BLaER1 (cell line): ENCODE results near the gene U2AF1L4.

Experiments
- H3K27ac ChIP-seq: shearing (Covaris generic); formaldehyde crosslinking; 2 replicates; pipeline ENCODE4 v1.8.1; 2022
- H3K27me3 ChIP-seq: shearing (Covaris generic); formaldehyde crosslinking; 2 replicates; pipeline ENCODE4 v1.8.1; 2022
- H3K36me3 ChIP-seq: shearing (Covaris generic); formaldehyde crosslinking; 2 replicates; pipeline ENCODE4 v1.8.1; 2022
- H3K4me1 ChIP-seq: shearing (Covaris generic); formaldehyde crosslinking; 2 replicates; pipeline ENCODE4 v1.8.1; 2022
- H3K4me2 ChIP-seq: shearing (Covaris generic); formaldehyde crosslinking; 2 replicates; pipeline ENCODE4 v1.8.1; 2022
- H3K4me3 ChIP-seq: shearing (Covaris generic); formaldehyde crosslinking; 2 replicates; pipeline ENCODE4 v1.8.1; 2022
- H3K9ac ChIP-seq: shearing (Covaris generic); formaldehyde crosslinking; 2 replicates; pipeline ENCODE4 v1.8.1; 2022
- H3K9me3 ChIP-seq: shearing (Covaris generic); formaldehyde crosslinking; 2 replicates; pipeline ENCODE4 v1.8.1; 2022
- H4K20me1 ChIP-seq: shearing (Covaris generic); formaldehyde crosslinking; 2 replicates; pipeline ENCODE4 v1.8.1; 2022
- Cebpa-rat ChIP-seq: shearing (Covaris generic); IDR thresholded peaks from 2 replicates; pipeline ENCODE4 v1.8.1; 2022

The U2AF1L4 gene

DNA sequence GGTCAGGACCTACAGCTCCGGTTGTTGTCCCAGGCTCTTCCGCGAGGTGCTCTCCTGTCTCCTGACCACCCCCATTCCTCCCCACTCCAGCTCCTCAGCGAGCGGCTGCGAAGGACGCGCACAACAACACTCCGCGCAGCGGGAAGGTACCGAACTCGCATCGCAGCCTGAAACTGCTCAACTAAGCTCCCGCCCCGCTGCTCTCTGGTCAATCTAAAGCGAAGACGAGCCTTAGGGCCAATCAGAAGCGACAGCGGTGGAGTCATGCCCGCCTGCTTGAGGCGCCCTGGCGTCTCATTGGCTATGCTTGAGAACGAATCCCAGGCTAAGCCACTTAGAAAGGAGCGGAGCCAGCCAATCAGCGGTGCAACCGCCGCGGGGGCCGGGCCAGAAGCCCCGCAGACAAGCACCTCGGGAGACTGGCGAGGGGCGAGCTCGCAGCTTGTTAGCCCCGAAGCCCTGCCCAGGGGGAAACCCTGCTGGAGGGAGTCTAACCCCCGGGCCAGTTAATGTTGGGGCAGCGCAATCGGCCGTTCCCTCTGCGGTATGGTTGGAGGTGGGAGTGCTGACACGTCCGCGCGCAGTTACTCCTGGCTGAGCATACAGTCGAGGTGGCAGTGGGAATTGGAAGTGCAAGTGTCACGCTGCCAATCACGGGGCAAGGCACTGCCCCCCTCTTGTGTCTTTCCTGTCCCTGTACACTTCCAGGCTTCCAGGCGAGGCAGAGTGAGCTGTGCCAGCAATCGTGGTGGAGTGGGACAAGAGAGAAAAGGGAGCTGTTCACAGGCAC, 42.8 kb downstream of the U2AF1L4 start:
- no peak overlapping the region for H3K27ac ChIP-seq
- no peak for TF ChIP-seq Cebpa-rat
- no peaks in the 10 kb centered on the region for H3K9me3 ChIP-seq

DNA sequence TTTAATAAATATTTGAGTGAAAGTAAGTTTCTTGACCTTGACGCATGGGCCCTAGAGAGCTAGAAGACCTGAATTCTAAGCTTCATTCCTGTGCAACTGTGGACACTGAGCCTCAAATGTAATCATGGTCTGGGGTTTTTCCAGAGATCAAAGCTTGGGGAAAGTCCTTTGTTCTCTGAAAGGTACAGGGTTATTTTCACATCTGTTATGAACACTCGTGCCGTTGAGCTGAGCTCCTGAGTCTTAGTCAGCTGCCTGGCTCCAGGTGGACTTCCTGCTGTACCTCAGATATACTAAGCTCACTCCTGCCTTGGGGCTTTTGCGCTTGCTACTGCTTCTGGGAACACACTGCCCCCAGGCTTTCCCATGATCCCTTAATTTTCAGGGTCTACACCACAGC, 48.4 kb downstream of the U2AF1L4 start:
- TF ChIP-seq Cebpa-rat: no peak
- Histone ChIP-seq H3K9me3 (no peaks in the 10 kb centered on the region), H3K9ac (no peak overlapping the region), H3K36me3 (no peaks in the 10 kb centered on the region), H3K27me3 (no peaks in the 10 kb centered on the region), H3K27ac (no peak overlapping the region), H4K20me1 (no peaks in the 10 kb centered on the region), H3K4me1 (peaks cover 13% of the 10 kb centered on the region; the same call in 1 of the 2 replicates), H3K4me2 (no peak overlapping the region), H3K4me3 (no peak overlapping the region)

More for the DNA sequence above, 42.8 kb downstream of the U2AF1L4 start:
- Histone ChIP-seq H3K9ac (peak overlapping the region; percentile 15; the same call in 1 of the 2 replicates), H4K20me1 (no peaks in the 10 kb centered on the region), H3K4me2 (peak overlapping the region; percentile 73), H3K27me3 (peaks cover 10% of the 10 kb centered on the region; the same call in 1 of the 2 replicates), H3K4me1 (0 out of 2 replicates have a peak, but pooled peaks cover 7% of the 10 kb centered on the region), H3K36me3 (no peaks in the 10 kb centered on the region), H3K4me3 (peak overlapping the region; percentile 62)

DNA sequence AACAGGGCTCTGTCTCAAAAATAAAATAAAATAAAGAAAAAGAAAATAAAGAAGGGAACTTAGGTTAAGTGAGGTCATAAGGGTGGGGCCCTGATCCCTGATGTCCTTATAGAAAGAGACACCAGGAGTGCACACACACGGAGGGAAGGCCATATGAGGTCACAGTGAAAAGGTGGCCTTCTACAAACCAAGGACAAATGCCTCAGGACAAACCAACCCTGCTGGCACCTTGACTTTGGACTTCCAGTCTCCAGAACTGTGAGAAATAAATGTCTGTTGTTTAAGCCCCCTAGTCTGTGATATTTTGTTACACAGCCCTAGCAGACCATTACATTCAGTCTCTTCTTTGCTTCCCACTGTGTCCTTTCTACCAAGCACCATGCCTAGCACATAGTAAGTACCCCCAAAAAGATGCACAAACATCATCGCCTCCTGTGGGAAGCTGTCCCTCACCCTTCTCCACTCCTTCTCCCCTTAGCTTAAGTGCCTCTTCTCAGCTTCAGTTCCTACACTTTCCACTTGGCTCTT, 49.3 kb downstream of the U2AF1L4 start:
- Histone ChIP-seq H3K4me1 (peaks cover 13% of the 10 kb centered on the region; the same call in 1 of the 2 replicates), H3K9me3 (no peaks in the 10 kb centered on the region), H3K27ac (no peak overlapping the region), H3K27me3 (no peaks in the 10 kb centered on the region), H4K20me1 (no peaks in the 10 kb centered on the region), H3K4me2 (no peak overlapping the region), H3K36me3 (no peaks in the 10 kb centered on the region), H3K9ac (no peak overlapping the region), H3K4me3 (no peak overlapping the region)
- no peak for TF ChIP-seq Cebpa-rat

DNA sequence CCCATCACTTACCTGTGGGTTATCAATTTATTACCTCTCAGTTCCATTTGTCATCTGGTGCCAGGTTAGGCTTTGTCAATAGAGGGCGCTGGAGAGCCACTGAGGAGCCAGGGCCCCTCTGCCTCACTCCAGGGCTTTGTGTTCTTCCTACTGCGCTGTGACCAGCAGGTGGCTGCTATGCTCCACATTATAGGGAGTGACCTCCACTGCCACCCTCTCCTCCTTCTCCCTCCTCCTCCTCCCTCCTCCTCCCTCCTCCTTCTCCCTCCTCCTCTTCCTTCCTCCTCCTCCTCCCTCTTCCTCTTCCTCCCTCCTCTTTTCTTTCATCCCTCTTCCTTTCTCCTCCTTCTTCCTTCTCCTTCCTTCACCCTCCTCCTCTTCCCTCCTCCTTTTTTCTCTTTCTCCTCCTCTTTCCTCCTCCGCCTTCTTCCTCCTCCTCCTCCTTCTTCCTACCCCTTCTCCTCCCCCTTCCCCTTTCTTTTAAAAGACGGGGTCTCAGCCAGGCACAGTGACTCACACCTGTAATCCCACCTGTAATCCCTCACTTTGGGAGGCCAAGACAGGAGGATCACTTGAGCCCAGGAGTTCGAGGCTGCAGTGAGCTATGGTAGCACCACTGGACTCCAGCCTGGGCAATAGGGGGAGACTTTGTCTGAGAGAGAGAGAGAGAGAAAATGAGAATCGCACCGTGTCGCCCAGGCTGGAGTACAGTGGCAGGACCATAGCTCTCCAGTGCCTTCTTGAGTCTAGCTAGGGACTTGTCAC, 51.2 kb downstream of the U2AF1L4 start:
- Histone ChIP-seq H3K9me3 (no peaks in the 10 kb centered on the region), H3K27me3 (no peaks in the 10 kb centered on the region), H3K27ac (no peak overlapping the region), H3K4me2 (no peak overlapping the region), H3K4me1 (peaks cover 13% of the 10 kb centered on the region; the same call in 1 of the 2 replicates), H4K20me1 (no peaks in the 10 kb centered on the region), H3K36me3 (no peaks in the 10 kb centered on the region), H3K4me3 (no peak overlapping the region), H3K9ac (no peak overlapping the region)
- TF ChIP-seq Cebpa-rat: no peak

DNA sequence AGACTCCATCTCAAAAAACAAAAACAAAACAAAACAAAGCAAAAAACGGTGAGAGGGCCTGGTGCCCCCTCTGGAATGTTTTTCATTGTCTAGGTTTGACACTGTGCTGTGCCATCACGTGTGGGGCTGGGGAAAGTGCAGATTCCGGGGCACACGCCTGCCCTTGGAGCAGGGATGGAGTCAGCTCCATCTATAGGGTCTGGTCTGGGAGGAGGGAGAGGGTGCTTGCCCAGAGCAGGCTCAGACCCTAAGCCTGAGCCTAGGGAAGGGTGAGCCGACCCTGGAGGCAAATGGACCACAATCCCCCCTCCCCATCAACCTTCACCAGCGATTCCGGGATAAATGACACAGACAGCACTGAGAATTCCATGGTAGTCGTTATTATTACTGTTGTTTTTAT, 51.8 kb downstream of the U2AF1L4 start:
- H3K27ac ChIP-seq: no peak overlapping the region
- H3K4me2 ChIP-seq: no peak overlapping the region
- no peak for TF ChIP-seq Cebpa-rat
- H4K20me1 ChIP-seq: no peaks in the 10 kb centered on the region
- H3K36me3 ChIP-seq: no peaks in the 10 kb centered on the region
- H3K27me3 ChIP-seq: no peaks in the 10 kb centered on the region
- H3K9me3 ChIP-seq: no peaks in the 10 kb centered on the region
- H3K4me3 ChIP-seq: no peak overlapping the region
- 0 out of 2 replicates have a peak overlapping the region, but pooled peaks have one; percentile 32 for H3K9ac ChIP-seq
- peaks cover 13% of the 10 kb centered on the region; the same call in 1 of the 2 replicates for H3K4me1 ChIP-seq
